HAP-1 (cell line): ENCODE results near the gene CHCHD6.

ENCODE experiments used
- DNase-seq, 2 experiments: peaks; one replicate each; pipeline ENCODE4 v3.0.0-alpha.2; 2016 to 2020; ENCODE audit warnings: low spot score in 2 of 2
- H3K27me3 ChIP-seq: fragments of 250-450 bp; sonication (Bioruptor Pico); 2 replicates; pipeline ENCODE4 v1.5.1; 2020; ENCODE audit warnings: low read depth, mild to moderate bottlenecking, moderate library complexity
- H3K36me3 ChIP-seq: fragments of 250-450 bp; sonication (Bioruptor Pico); replicated peaks from 2 replicates; pipeline ENCODE4 v1.5.1; 2020; ENCODE audit warnings: mild to moderate bottlenecking
- H3K4me1 ChIP-seq: fragments of 250-450 bp; sonication (Bioruptor Pico); 2 replicates; pipeline ENCODE4 v1.5.1; 2020; ENCODE audit warnings: mild to moderate bottlenecking
- H3K4me3 ChIP-seq: fragments of 250-450 bp; sonication (Bioruptor Pico); 2 replicates; pipeline ENCODE4 v1.5.1; 2020; ENCODE audit warnings: mild to moderate bottlenecking, moderate library complexity
- H3K9me3 ChIP-seq: fragments of 250-450 bp; sonication (Bioruptor Pico); 2 replicates; pipeline ENCODE4 v1.5.1; 2020; ENCODE audit warnings: mild to moderate bottlenecking, moderate library complexity
- in situ Hi-C: fragments of 300-500 bp; cut with MboI; formaldehyde crosslinking; loops from 3 replicates; pipeline ENCODE4 v1.14.3; 2020; ENCODE audit warnings: low sequenced_read_pairs, inconsistent platforms, mixed read lengths

CHCHD6 gene

GRCh38 chr3:126917232-126917804, 213.3 kb downstream of the CHCHD6 start:
- H3K27me3 ChIP-seq: no peaks in the 10 kb centered on the region
- no peak overlapping the region for H3K4me3 ChIP-seq
- H3K36me3 ChIP-seq: no peaks in the 10 kb centered on the region
- H3K4me1 ChIP-seq: no peaks in the 10 kb centered on the region
- no peaks in the 10 kb centered on the region for H3K9me3 ChIP-seq
- in situ Hi-C loops: no loop called here
- DNase-seq: no peak

DNA sequence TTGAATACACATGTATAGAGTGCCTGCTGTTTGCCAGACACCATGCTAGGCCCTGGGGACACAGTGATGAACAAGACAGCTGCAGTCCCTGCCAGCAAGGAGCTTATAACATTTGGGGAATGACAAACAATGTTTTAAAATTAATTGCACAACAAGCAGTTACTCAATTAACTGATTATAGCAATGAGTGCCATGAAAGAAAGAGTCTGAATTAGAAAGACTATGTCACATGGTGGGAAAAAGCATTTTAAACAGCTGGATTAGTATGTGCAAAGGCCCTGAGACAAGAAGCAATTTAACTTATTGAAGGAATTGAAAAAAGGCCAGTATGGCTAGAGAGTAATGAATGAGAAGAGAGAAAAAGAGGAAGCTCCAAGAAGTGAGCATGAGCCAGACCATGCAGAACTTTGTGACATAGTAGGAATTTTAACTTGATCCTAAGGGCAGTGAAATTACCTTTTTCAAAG, 214.3 kb downstream of the CHCHD6 start:
- Histone ChIP-seq H3K9me3 (no peaks in the 10 kb centered on the region), H3K27me3 (no peaks in the 10 kb centered on the region), H3K4me3 (no peak overlapping the region), H3K4me1 (no peaks in the 10 kb centered on the region), H3K36me3 (no peaks in the 10 kb centered on the region)
- in situ Hi-C loops: no loop called here
- no peak for DNase-seq

- in situ Hi-C loops: no loop called here
- Histone ChIP-seq H3K9me3 (no peaks in the 10 kb centered on the region), H3K36me3 (no peaks in the 10 kb centered on the region), H3K27me3 (no peaks in the 10 kb centered on the region), H3K4me3 (no peak overlapping the region), H3K4me1 (no peaks in the 10 kb centered on the region)
- no peak for DNase-seq
Observed at GRCh38 chr3:126921085-126921824, 217.2 kb downstream of the CHCHD6 start.

- Histone ChIP-seq H3K27me3 (no peaks in the 10 kb centered on the region), H3K9me3 (no peaks in the 10 kb centered on the region)
- in situ Hi-C loops: no loop called here
Observed at GRCh38 chr3:126922466-126922865, 218.4 kb downstream of the CHCHD6 start.

GRCh38 chr3:126923423-126923822, 219.4 kb downstream of the CHCHD6 start:
- no peak overlapping the region for H3K4me3 ChIP-seq
- H3K27me3 ChIP-seq: no peaks in the 10 kb centered on the region
- H3K4me1 ChIP-seq: peaks cover 10% of the 10 kb centered on the region
- no peak for DNase-seq
- H3K36me3 ChIP-seq: no peaks in the 10 kb centered on the region
- H3K9me3 ChIP-seq: no peaks in the 10 kb centered on the region
- in situ Hi-C loops: no loop called here

More at GRCh38 chr3:126922466-126922865, 218.4 kb downstream of the CHCHD6 start:
- no peak for DNase-seq
- Histone ChIP-seq H3K4me1 (peaks cover 6% of the 10 kb centered on the region), H3K4me3 (no peak overlapping the region), H3K36me3 (no peaks in the 10 kb centered on the region)

DNA sequence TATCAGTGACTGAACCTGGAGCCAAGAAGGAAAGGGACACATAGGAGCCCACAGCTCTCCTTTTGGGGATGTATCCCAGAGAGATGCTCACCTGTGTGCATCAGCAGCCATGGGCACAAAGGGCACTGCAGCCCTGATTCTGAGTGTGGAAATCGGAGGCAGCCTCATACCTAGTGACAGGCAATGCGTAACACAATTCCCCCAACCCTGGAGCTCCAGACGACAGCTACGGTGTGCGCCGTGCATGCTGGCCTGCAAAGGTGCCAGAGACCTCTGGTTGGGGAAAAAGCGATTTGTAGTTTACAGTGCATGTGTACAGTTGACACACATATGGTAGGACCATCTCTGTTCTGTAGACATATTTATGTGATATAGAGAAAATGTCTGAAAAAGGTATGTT, 219.9 kb downstream of the CHCHD6 start:
- Histone ChIP-seq H3K27me3 (no peaks in the 10 kb centered on the region), H3K4me1 (peaks cover 10% of the 10 kb centered on the region), H3K36me3 (no peaks in the 10 kb centered on the region), H3K4me3 (no peak overlapping the region), H3K9me3 (no peaks in the 10 kb centered on the region)
- no peak for DNase-seq
- in situ Hi-C loops: no loop called here

DNA sequence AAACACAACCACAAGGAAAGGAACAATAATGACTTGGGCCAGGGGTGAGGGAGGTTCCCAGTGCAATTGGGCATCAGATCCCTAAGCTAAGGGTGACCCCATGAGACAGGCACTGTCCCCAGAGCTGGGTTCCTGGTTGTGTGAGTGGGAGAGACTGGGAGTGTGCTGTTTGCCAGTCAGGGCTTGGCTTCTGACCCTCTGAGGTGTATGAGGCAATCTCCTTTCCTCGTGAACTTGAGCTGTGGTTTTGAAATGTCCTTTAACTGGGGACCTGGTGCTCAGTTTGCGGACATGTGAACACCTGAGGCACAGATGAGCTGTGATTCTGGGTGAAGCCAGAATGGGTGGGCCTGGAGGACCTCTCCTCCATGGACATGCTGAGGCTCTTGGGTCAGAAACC, 220.4 kb downstream of the CHCHD6 start:
- Histone ChIP-seq H3K4me3 (no peak overlapping the region), H3K9me3 (no peaks in the 10 kb centered on the region), H3K4me1 (peaks cover 10% of the 10 kb centered on the region), H3K27me3 (no peaks in the 10 kb centered on the region), H3K36me3 (no peaks in the 10 kb centered on the region)
- no peak for DNase-seq
- in situ Hi-C loops: no loop called here

DNA sequence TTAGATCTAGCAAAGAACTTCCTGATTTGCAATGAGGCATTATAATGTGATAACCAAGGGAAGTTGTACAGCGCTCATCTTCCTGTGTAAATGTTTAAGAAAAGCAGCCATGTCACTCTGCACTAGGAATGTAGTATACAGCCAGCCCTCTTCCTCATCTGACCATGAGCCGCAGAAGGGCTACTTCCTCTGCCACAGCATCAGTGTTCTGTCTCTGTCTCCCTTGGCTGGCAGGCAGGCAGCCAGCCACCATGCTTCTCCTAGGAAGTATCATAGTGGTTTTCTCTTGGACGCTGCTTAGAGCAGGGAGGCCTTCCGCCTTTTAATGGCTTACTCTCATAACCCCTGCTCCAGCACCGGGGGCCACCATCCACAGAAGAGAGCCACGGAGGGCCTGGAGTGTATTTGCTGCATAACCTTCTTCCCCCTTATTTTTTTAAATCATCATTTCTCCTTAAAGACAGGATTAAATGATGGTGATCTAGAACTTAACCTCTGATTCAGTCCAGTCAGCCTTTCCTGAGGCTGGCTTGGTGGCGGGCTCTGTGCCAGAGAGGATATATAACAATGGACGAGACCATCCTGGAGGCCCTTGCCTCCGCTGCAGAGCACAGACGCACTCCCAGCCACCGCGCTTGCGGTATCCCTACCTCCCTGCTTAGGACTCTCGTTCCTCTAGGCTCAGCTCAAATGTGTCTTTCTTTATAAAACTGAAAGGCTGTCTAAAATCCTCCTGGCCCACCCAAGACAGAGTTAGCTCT, 221.6 kb downstream of the CHCHD6 start:
- Histone ChIP-seq H3K9me3 (no peaks in the 10 kb centered on the region), H3K36me3 (no peaks in the 10 kb centered on the region), H3K27me3 (no peaks in the 10 kb centered on the region), H3K4me1 (peaks cover 10% of the 10 kb centered on the region), H3K4me3 (no peak overlapping the region)
- in situ Hi-C loops: no loop called here
- no peak for DNase-seq

- H3K36me3 ChIP-seq: no peaks in the 10 kb centered on the region
- peaks cover 10% of the 10 kb centered on the region for H3K4me1 ChIP-seq
- DNase-seq: no peak
- H3K4me3 ChIP-seq: no peak overlapping the region
- in situ Hi-C loops: no loop called here
- no peaks in the 10 kb centered on the region for H3K9me3 ChIP-seq
- H3K27me3 ChIP-seq: no peaks in the 10 kb centered on the region
Observed at GRCh38 chr3:126926684-126927400, 222.8 kb downstream of the CHCHD6 start.

DNA sequence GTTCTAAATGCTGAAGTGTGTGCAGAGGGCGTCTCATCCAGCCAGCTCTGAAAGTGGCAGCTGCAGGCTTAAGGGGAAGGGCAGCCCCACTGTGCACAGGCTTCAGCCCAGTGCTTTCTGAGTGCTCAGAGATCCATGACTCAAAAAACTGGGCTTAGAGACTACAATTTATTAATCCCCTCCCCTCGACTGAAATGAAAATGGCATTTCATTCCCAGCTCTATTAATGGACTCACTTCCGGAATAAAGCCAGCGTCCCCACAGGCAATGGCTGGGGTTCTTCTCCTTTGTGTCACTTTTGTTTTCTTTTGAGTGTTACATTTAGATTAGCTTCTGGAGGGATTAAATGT, 223.3 kb downstream of the CHCHD6 start:
- H3K9me3 ChIP-seq: no peaks in the 10 kb centered on the region
- no peaks in the 10 kb centered on the region for H3K36me3 ChIP-seq
- no peak overlapping the region for H3K4me3 ChIP-seq
- H3K4me1 ChIP-seq: peaks cover 10% of the 10 kb centered on the region
- H3K27me3 ChIP-seq: no peaks in the 10 kb centered on the region
- DNase-seq: peak; percentile 21 to 27
- in situ Hi-C loops: no loop called here

GRCh38 chr3:126927846-126928245, 223.8 kb downstream of the CHCHD6 start:
- H3K36me3 ChIP-seq: no peaks in the 10 kb centered on the region
- no peaks in the 10 kb centered on the region for H3K9me3 ChIP-seq
- in situ Hi-C loops: no loop called here
- H3K4me3 ChIP-seq: no peak overlapping the region
- peaks cover 10% of the 10 kb centered on the region for H3K4me1 ChIP-seq
- H3K27me3 ChIP-seq: no peaks in the 10 kb centered on the region
- DNase-seq: peak in 1 of 2 experiments; percentile 33

- Histone ChIP-seq H3K9me3 (no peaks in the 10 kb centered on the region), H3K4me3 (no peak overlapping the region), H3K4me1 (peaks cover 10% of the 10 kb centered on the region), H3K27me3 (no peaks in the 10 kb centered on the region), H3K36me3 (no peaks in the 10 kb centered on the region)
- in situ Hi-C loops: no loop called here
- DNase-seq: no peak
Observed at GRCh38 chr3:126928921-126929474, 225.0 kb downstream of the CHCHD6 start.

GRCh38 chr3:126930936-126931600, 227.0 kb downstream of the CHCHD6 start:
- Histone ChIP-seq H3K4me1 (peaks cover 10% of the 10 kb centered on the region), H3K27me3 (no peaks in the 10 kb centered on the region), H3K36me3 (no peaks in the 10 kb centered on the region), H3K9me3 (no peaks in the 10 kb centered on the region), H3K4me3 (no peak overlapping the region)
- in situ Hi-C loops: no loop called here
- no peak for DNase-seq
